Gastroesophageal sphincter (tissue), 3 donors: ENCODE data around the gene CBARP.
"Not testable (repeated sequence)": the region's sequence is repeated elsewhere in the genome, so short reads cannot be mapped to it uniquely, and the experiment has no call there.

Source experiments
- CTCF ChIP-seq, 4 experiments: fragments of 200-600 bp in 2 of 4; fragments of 450-650 bp in 2 of 4; sonication (generic) in 1 of 4; IDR thresholded peaks; one replicate each; pipeline ENCODE4 v1.5.1; 2017 to 2019; ENCODE audit warnings: antibody characterized with exemption in 4 of 4, mild to moderate bottlenecking in 2 of 4, moderate library complexity in 2 of 4
- EP300 ChIP-seq: sonication (generic); formaldehyde crosslinking; IDR thresholded peaks from one replicate; pipeline ENCODE4 v1.6.1; 2017; ENCODE audit warnings: antibody characterized with exemption, mild to moderate bottlenecking
- POLR2A ChIP-seq, 2 donors: fragments of 450-650 bp; IDR thresholded peaks; one replicate each; pipeline ENCODE4 v1.6.1; 2017; ENCODE audit warnings: antibody characterized with exemption in 2 of 2, mild to moderate bottlenecking in 2 of 2, moderate library complexity in 1 of 2
- POLR2AphosphoS5 ChIP-seq: sonication (generic); formaldehyde crosslinking; IDR thresholded peaks from one replicate; pipeline ENCODE4 v1.6.1; 2017; ENCODE audit warnings: antibody characterized with exemption

- TF ChIP-seq CTCF (IDR thresholded peaks at IDR 0.05); POLR2A (IDR thresholded peaks at IDR 0.05); EP300; POLR2AphosphoS5: not testable (repeated sequence)
Measured at GRCh38 chr19:1208830-1209229, 29.0 kb downstream of the CBARP start.
